Gastroesophageal sphincter (tissue), 3 donors: ENCODE data around the gene NDE1.

Source experiments
- EP300 ChIP-seq: sonication (generic); formaldehyde crosslinking; IDR thresholded peaks from one replicate; pipeline ENCODE4 v1.6.1; 2017; ENCODE audit warnings: antibody characterized with exemption, mild to moderate bottlenecking
- POLR2AphosphoS5 ChIP-seq: sonication (generic); formaldehyde crosslinking; IDR thresholded peaks from one replicate; pipeline ENCODE4 v1.6.1; 2017; ENCODE audit warnings: antibody characterized with exemption
- TF ChIP-seq, protein P1 (sequence below), 4 experiments: fragments of 200-600 bp in 2 of 4; fragments of 450-650 bp in 2 of 4; sonication (generic) in 1 of 4; IDR thresholded peaks; one replicate each; pipeline ENCODE4 v1.5.1; 2017 to 2019; ENCODE audit warnings: antibody characterized with exemption in 4 of 4, mild to moderate bottlenecking in 2 of 4, moderate library complexity in 2 of 4

DNA sequence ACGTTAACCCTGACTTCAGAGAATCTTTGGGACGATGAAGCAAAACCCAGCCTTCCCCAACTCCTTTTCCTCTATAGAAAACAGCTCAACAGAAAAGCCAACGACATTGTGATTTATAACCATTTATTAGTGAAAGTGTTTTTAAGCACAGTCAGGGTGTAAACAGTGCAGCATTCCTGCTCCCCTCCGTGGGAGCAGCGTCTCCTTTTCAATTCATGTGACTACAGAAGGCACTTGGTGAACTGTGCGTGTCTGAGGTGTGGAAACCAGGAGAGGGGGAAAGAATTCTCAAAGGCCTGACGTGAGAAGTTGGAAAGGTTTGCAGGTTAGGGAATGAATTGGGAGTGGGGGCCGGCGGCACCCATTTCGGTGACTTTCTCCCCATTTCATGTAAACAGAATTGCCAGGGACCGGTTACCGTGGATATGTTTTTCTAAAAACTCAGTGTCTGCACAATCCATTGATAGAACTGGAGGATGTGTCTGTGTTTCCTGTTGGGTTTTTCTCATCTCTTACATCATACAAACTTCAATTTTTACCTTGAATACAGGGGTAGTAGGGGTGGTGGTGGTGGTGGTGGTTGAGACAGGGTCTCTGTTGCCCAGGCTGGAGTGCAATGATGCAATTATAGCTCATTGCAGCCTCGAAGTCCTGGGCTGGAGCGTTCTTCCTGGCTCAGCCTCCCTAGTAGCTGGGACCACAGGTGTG is 53.1 kb downstream of the NDE1 start:
- TF ChIP-seq, protein P1, sequence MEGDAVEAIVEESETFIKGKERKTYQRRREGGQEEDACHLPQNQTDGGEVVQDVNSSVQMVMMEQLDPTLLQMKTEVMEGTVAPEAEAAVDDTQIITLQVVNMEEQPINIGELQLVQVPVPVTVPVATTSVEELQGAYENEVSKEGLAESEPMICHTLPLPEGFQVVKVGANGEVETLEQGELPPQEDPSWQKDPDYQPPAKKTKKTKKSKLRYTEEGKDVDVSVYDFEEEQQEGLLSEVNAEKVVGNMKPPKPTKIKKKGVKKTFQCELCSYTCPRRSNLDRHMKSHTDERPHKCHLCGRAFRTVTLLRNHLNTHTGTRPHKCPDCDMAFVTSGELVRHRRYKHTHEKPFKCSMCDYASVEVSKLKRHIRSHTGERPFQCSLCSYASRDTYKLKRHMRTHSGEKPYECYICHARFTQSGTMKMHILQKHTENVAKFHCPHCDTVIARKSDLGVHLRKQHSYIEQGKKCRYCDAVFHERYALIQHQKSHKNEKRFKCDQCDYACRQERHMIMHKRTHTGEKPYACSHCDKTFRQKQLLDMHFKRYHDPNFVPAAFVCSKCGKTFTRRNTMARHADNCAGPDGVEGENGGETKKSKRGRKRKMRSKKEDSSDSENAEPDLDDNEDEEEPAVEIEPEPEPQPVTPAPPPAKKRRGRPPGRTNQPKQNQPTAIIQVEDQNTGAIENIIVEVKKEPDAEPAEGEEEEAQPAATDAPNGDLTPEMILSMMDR (IDR thresholded peaks at IDR 0.05), result no peak
- TF ChIP-seq EP300 (no peak), POLR2AphosphoS5 (peak; percentile 68)
